COLO668 (cell line): Measurements from ENCODE around the gene SDR39U1.

ENCODE experiments used
- DNase-seq: peaks from one replicate; lab custom pipeline; 2025; ENCODE audit not compliant: unreplicated experiment; lab: John Stamatoyannopoulos, UW

SDR39U1 gene

GRCh38 chr14:24443053-24443665 is 583 bp upstream of the SDR39U1 start:
- DNase-seq = no peak

GRCh38 chr14:24441904-24442239 is 704 bp downstream of the SDR39U1 start:
- DNase-seq = no peak

GRCh38 chr14:24441485-24441884 is 1.1 kb downstream of the SDR39U1 start:
- DNase-seq = no peak

GRCh38 chr14:24440606-24441399 is 1.8 kb downstream of the SDR39U1 start:
- DNase-seq = no peak

DNA sequence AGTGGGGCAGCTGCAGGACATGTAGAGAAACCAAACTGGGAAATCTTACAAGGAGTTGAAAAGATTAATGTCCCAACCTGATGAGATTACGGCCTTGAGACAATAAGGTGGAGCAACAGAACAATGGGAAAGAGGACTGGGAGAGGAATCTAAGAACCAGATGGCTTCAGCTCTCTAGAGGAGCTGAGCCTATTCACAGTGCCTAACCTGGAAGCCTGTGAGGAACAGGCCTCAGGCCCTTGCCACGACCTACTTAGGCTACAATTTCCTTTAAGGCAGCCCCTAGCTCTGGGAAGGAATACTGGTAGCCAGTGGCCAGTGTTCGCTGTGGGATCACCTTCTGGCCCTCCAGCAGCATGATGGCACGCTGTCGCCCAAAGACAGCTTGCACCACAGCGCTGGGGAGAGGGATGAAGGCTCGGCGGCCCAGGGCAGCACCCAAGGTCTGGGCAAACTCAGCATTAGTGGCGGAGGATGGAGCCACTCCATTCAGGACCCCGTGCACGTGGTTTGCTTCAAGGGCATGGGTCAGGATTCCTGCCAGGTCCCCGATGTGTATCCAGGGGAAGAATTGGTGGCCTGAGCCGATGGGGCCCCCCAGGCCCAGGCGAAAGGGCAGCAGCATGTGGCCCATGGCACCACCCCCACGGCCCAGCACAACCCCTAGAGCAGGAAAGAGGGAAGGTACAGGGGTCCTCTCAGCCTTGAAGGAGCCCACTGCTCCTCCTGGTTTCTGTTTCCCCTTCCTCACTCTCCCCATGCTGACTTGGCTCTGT is 2.6 kb downstream of the SDR39U1 start:
- DNase-seq = no peak

DNA sequence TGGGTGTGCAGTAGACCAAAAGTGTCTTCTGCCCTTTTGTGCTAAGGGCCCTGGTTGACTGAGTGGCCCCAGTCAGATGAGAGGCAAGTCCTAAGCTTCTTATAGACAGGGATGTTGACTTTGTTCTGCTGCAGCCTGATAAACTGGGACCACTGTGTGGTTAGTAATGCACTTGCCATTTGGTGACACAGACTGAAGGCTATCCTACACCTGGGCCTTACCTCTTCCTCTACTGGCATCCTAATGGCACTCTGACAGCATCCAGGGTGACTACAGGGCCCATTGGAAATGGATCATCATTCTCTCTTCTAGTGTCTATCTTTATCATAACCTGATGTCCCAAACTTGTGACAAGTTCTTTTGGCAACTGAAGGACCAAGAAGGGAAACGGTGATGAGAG is 3.3 kb downstream of the SDR39U1 start:
- DNase-seq = no peak

DNA sequence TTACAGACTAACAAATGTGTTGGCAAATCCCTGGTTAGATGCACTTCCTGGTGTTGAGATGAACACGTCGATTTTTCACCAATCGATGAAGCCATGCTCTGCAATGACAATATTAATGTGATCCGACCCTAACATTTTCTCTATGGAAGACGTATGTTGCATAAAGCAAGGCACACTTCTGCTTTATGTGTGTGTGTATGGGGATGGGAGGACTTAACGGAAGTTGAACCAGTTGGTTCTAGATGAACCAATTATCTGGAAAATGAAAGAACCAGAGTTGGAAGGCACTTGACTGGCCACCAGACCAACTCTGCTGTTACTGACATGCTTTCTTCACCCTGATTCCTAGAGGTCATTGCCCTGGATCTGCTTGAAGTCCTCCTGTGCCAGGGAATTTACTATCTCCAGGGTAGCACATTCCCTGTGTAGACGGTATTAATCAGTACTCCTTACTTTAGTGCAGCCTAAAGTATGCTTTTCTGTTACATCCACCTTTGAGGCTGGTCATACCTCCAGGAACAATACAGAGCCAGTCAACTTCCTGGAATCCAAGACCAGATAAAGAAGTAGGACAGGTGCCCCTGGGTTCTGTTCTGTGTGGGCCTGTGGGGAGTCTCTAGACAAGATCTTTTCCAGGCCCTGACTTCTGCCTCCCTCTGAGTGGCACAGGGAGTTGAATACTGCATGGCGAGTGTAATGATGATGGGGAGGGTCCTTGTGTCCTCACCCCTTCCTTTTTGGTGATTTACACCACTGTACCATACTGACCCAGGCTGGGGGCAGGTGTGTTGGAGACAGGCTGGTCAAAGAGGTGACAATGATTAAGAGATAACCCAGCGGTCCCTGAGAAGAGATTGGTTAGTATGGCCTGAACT is 4.1 kb downstream of the SDR39U1 start:
- no peak for DNase-seq

DNA sequence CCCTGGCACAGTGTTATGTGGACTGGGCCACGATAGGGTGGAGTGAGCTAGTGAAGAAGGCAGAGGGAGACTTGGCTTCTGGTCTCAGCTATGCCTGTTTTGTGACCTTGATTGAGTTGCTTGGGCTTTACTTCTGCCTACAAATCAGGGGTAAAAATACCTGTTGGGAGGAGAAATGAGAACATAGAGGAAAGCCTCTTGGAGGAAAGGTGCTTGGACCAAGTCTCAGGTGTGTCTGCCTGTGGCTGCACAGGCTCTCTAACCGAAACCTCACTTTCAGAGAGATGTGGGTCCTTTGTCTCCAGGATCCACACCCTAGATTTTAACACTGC is 4.9 kb downstream of the SDR39U1 start:
- DNase-seq = no peak

GRCh38 chr14:24437020-24437735 is 5.4 kb downstream of the SDR39U1 start:
- DNase-seq = no peak

DNA sequence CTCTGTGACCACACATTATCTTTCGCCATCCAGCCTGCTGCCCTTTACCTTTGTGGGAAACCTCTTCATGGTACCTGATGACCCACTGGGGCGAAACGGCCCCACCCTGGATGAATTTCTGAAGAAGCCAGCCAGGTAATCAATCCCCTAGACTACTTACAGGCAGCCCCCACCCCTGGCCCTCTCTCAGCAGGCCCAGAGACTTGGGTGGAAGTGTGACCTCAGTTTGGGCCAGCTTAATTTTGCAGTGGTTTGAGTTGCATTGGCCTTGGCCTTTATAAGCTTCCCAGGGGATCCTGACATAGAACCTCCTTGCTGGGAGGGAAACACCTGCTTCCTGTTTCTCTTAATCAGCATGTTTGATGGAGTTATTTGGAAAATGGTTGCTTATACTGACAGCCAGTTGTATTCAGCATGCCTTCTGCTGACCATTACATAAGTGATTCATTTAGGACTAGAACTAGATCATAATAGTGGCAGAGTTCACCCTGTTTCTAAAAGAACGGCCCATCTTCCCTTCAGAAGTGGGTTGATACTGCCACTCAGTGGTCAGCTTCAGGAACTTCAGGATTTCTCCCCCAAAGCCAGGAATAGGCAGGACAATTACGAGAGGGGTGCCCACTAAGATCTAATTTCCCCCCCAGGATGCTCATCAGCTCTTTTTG is 6.1 kb downstream of the SDR39U1 start:
- peak; percentile 41 for DNase-seq

GRCh38 chr14:24435998-24436354 is 6.6 kb downstream of the SDR39U1 start:
- DNase-seq = no peak

- no peak for DNase-seq
Observed at GRCh38 chr14:24435192-24435810, 7.3 kb downstream of the SDR39U1 start.

GRCh38 chr14:24434676-24435075 is 7.9 kb downstream of the SDR39U1 start:
- no peak for DNase-seq

GRCh38 chr14:24434036-24434435 is 8.5 kb downstream of the SDR39U1 start:
- no peak for DNase-seq

DNA sequence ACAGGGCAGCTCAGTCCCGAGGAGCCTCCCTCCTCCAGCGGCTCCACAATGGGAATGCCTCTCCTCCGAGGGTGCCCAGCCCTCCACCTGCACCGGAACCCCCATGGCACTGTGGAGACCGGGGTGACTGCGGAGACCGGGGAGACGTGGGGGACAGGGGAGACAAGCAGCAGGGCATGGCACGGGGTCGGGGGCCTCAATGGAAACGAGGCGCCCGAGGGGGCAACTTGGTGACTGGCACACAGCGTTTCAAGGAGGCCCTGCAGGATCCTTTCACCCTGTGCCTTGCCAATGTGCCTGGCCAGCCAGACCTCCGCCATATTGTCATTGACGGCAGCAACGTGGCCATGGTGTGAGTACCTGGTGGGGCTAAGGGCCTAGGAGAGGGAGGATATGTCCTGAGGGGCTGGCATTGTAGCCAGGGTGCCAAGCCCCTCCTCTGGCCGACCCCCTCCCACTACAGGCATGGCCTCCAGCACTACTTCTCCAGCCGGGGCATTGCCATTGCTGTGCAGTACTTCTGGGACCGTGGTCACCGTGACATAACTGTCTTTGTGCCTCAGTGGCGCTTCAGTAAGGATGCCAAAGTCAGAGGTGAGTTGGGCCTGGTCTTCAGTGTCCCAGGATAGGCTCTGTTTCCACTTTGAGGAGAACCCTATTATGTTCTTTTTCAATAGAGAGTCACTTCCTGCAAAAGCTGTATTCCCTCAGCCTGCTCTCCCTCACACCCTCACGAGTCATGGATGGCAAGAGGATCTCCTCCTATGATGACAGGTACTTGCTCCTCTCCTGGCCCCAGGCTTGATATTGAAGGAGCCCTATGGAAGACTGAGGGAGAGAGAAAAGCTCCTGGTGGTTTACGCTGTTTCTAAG is 10.1 kb downstream of the SDR39U1 start:
- peak; percentile 30 for DNase-seq

- DNase-seq = peak; percentile 93
Observed at GRCh38 chr14:24431569-24432258, 10.9 kb downstream of the SDR39U1 start.

GRCh38 chr14:24430682-24431568 is 11.7 kb downstream of the SDR39U1 start:
- DNase-seq = peak; percentile 38
